ENCODE data around the gene ZSCAN31.
"Not testable (repeated sequence)": the region's sequence is repeated elsewhere in the genome, so short reads cannot be mapped to it uniquely, and the experiment has no call there.

The ZSCAN31 gene

DNA sequence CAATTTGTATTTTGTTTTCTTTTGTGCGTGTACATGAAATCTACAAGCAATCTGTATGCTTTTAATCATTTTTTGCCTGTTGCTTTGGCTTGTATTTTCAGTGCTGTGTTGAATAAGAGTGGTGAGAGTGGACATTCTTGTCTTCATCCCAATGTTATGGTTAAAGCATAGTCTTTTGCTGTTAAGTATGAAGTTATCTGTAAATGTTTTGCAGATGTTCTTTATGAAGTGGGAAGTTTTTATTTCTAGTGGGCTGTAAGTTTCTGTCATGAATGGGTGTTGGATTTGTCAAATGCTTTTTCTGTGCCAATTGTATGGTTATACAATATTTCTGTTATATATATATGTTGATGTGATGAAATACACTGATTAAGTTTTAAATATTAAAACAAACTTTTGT is 38.0 kb upstream of the ZSCAN31 start:
- no peak overlapping the region for H3K4me3 ChIP-seq (ENCODE audit: control insufficient read depth, low read depth, low read length)
- no peak for DNase-seq (ENCODE audit: low read depth)
- TF ChIP-seq CTCF (IDR thresholded peaks at IDR 0.05; ENCODE audit: control insufficient read depth, insufficient read depth, low read depth, low read length, missing control alignments): no peak

DNA sequence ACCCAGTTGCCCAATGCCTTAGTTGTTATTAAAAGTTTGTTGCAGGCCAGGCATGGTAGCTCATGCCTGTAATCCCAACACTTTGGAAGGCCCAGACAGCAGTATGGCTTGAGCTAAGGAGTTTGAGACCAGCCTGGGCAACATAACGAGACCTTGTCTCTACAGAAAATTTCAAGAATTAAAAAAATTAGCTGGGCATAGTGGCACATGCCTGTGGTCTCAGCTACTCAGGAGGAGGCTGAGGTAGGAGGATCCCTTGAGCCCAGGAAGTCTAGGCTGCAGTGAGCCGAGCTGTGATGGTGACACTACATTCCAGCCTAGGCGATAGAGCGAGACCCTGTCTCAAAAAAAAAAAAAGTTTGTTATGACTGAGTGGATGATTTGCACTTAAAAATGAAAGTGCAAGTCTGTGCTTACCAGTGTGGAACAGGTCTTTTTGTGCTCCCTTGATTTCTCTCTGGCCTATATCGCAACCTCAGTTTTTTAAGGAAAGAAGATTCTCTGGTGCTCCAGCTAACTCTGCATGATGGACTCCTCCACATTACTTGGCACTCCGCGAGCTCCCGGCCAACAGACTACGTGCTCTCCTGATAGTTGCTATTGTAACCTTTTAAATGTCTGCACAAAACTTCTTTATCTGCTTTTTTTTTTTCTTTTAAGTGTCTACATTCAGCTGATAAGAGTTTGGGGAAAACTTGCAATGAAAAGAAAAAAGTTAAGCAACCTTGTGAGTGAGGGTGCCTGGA is 35.9 kb upstream of the ZSCAN31 start:
- no peak for TF ChIP-seq CTCF (IDR thresholded peaks at IDR 0.05; ENCODE audit: control insufficient read depth, insufficient read depth, low read depth, low read length, missing control alignments)
- no peak overlapping the region for H3K4me3 ChIP-seq (ENCODE audit: control insufficient read depth, low read depth, low read length)
- no peak for DNase-seq (ENCODE audit: low read depth)

DNA sequence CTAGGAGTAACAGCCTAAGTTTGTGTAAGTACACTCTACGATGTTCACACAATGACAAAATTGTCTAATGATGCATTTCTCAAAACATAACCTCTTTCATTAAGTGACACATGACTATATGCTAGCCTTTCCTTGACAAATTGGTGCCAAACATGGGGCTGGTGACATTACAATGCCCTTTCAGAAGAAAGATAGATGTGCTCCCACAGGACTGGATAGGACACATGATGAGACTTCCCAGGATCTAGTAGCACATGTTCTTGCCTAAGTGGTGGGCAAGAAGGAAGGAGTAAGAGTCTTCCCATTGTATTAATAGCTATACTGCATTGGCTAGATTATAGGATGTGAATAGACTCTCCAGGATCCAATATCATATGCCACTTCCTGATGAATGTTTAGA is 35.3 kb upstream of the ZSCAN31 start:
- DNase-seq (ENCODE audit: low read depth): no peak
- TF ChIP-seq CTCF (IDR thresholded peaks at IDR 0.05; ENCODE audit: control insufficient read depth, insufficient read depth, low read depth, low read length, missing control alignments): no peak
- no peak overlapping the region for H3K4me3 ChIP-seq (ENCODE audit: control insufficient read depth, low read depth, low read length)

DNA sequence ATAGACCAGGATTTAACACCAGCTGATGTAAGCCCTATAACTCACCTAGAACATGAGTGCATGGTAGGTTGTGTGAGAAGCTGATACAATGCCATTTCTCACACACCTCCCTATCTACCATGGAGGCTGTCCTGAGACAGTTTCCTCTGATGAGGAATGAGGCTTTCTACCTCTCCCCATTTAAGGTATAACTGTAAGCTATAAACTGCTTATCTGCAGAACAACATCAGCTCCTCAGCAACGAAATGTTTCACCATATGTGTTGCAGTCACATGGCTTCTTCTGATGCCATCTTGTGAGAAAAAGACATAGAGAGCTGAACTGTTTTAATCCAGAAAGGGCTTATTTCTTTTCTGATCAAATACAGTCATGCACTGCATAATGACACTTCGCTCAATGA is 34.5 kb upstream of the ZSCAN31 start:
- H3K4me3 ChIP-seq (ENCODE audit: control insufficient read depth, low read depth, low read length): no peak overlapping the region
- DNase-seq (ENCODE audit: low read depth): no peak
- no peak for TF ChIP-seq CTCF (IDR thresholded peaks at IDR 0.05; ENCODE audit: control insufficient read depth, insufficient read depth, low read depth, low read length, missing control alignments)

GRCh38 chr6:28369463-28369862 is 33.5 kb upstream of the ZSCAN31 start:
- TF ChIP-seq CTCF (IDR thresholded peaks at IDR 0.05; ENCODE audit: control insufficient read depth, insufficient read depth, low read depth, low read length, missing control alignments): no peak
- no peak for DNase-seq (ENCODE audit: low read depth)
- H3K4me3 ChIP-seq (ENCODE audit: control insufficient read depth, low read depth, low read length): no peak overlapping the region

- no peak for TF ChIP-seq CTCF (IDR thresholded peaks at IDR 0.05; ENCODE audit: control insufficient read depth, insufficient read depth, low read depth, low read length, missing control alignments)
- no peak overlapping the region for H3K4me3 ChIP-seq (ENCODE audit: control insufficient read depth, low read depth, low read length)
- DNase-seq (ENCODE audit: low read depth): no peak
Measured at GRCh38 chr6:28368522-28368921, 32.6 kb upstream of the ZSCAN31 start.

DNA sequence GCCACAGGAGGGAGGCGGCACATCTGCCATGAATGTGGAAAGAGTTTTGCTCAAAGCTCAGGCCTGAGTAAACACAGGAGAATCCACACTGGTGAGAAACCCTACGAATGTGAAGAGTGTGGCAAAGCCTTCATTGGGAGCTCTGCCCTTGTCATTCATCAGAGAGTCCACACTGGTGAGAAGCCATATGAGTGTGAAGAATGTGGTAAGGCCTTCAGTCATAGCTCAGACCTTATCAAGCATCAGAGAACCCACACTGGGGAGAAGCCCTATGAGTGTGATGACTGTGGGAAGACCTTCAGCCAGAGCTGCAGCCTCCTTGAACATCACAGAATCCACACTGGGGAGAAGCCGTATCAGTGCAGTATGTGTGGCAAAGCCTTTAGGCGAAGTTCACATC is 29.6 kb upstream of the ZSCAN31 start:
- DNase-seq (ENCODE audit: low read depth); H3K4me3 ChIP-seq (ENCODE audit: control insufficient read depth, low read depth, low read length): not testable (repeated sequence)

Measured in AG09309 (cell line).